ENCODE data around the gene BTN1A1.

DNA sequence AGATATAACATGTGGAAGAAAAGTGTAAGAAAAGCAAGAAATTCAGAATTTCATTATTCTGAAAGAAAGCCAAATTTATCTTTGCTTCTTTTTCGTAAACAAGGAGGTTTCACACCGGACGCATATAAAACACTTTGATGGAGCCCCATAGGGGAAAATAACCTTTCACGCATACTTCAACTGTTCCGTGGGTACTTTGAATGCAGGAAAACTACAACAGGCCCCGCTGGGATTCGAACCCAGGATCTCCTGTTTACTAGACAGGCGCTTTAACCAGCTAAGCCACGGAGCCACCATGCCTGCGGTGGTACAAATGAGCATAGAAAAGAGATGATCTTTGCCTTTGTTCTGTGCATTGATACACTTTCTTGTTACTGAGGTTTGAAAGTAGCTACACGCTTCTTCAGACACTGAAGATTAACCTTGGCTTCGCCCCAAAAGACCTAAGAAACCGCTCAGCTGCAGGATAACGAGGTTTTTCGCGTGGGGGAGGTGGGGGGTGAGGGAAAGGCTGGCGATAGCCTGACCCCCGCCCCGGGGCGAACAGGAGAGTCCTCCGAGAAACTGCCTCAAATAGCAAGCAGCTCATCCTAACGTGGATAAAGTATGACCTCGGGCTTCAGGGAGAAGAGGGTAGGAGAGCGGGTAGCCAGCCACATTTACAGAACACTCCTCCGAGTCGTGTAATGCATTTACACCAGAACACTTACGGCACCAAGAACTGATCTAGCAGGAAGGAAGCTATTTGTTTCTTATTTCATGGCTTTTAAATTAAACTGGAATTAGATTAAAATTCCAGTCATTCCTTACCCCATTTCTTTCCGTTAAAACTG is 32.8 kb downstream of the BTN1A1 start:
- TF ChIP-seq CTCF (IDR thresholded peaks at IDR 0.05; ENCODE audit: insufficient read depth, low read length, poor library complexity, severe bottlenecking) (no peak), EZH2phosphoT487 (conservative IDR thresholded peaks at IDR 0.05; ENCODE audit: low read length) (no peak)
